NCI-H2196 (cell line): ENCODE measurements around the gene ZNF497.
A peak's percentile ranks its signal among the peaks of the same experiment; 100 is the strongest.
"Not testable (repeated sequence)": the region's sequence is repeated elsewhere in the genome, so short reads cannot be mapped to it uniquely, and the experiment has no call there.

Source experiments
- DNase-seq: peaks from one replicate; lab custom pipeline; 2025; ENCODE audit not compliant: unreplicated experiment; lab: John Stamatoyannopoulos, UW

Gene ZNF497

DNA sequence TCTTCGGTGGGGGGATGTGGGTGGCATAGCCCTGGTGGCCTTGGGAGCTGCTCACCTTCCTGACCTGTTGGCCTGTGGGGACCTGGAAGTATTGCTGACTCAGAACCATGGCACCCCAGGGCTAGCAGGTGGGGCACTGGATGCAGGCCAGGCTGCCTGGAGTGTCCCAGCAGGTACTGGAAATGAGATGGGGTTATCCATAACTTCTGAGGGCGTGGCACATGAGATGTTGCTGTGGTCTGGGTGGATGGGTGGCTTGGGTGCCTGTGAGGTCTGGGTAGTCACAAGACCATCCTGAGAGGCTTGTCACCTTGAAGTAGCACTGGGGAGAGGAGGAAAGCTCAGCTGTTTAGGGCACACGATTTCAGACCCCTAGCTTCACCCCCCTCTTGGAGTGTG is 32.3 kb upstream of the ZNF497 start:
- DNase-seq = no peak

GRCh38 chr19:58393725-58394033 is 31.1 kb upstream of the ZNF497 start:
- DNase-seq = no peak

GRCh38 chr19:58392945-58393724 is 30.6 kb upstream of the ZNF497 start:
- DNase-seq = no peak

- no peak for DNase-seq
Observed at GRCh38 chr19:58388175-58388526, 25.6 kb upstream of the ZNF497 start.

GRCh38 chr19:58387338-58388174 is 25.0 kb upstream of the ZNF497 start:
- DNase-seq = no peak

DNA sequence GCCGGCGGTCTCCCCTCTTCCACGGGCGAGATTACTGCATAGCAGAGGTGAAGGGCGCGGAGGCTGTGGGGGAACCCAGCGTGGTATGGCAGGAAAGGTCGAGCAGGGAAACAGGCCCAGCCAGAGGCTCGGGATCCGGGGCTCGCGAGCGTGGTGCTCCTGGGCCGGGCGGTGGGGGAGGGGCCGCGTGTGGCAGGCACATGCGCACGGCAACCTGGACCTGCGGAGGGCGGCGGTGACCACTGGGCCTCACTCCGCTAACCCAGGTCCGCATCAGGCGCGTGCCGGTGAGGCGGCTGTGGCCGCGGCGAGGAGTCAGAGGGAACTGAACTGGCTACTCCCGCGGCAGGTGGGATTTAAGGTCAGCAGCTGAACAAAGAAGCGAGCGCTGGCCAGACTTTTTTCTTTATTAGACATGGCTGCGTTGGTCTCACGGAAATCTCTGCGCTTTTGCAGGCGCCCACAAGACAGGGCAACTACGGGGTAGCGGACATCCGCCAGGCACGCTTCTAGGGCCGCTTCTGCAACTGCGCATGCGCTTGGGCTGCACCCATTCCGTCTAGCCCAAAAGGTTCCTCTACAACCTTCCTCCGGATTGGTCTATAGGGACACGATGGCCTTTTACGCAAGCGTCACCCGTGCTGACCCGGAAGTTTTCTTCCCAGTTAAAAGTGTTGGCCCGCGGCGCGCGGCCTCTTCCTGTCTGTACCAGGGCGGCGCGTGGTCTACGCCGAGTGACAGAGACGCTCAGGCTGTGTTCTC is 24.2 kb upstream of the ZNF497 start, which contains the start of gene RPS5:
RPS5 (plus strand) TSS at position 694 of the 762 bp plus-strand sequence. CDS start 869 bp downstream, outside the sequence.
- DNase-seq = peak; percentile 98

- DNase-seq = no peak
Observed at GRCh38 chr19:58385891-58386575, 23.5 kb upstream of the ZNF497 start.

GRCh38 chr19:58385313-58385890 is 22.9 kb upstream of the ZNF497 start:
- DNase-seq = no peak

- no peak for DNase-seq
Observed at GRCh38 chr19:58382997-58383603, 20.5 kb upstream of the ZNF497 start.

- DNase-seq = no peak
Observed at GRCh38 chr19:58381460-58382212, 19.1 kb upstream of the ZNF497 start.

GRCh38 chr19:58380662-58381459 is 18.3 kb upstream of the ZNF497 start, which contains the start of gene ZNF837:
TSS of gene ZNF837 (minus strand) at chr19:58381030. CDS start at chr19:58369332, 11,698 bp downstream.
- peak; percentile 99 for DNase-seq

GRCh38 chr19:58380037-58380661 is 17.6 kb upstream of the ZNF497 start:
- DNase-seq = no peak

DNA sequence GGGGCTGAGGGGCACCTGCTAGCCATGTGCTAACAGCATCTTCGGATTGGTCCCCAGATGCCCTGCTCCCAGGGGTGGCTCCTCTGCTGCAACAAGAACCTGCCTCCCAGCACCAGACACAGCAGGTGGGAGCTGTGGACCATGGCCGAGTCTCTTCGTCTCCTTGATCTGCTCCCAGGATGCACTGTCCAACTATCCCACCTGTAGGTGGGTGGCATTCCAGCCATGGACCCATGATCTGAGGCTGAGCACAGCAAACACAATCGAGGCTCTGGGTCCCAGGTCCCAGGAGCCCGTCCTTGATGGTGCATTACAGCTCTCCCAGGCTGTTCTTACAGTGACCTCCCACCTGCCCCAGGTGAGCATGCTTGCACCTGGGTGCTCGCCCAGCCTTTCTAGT is 16.7 kb upstream of the ZNF497 start:
- DNase-seq = no peak

- DNase-seq = not testable (repeated sequence)
Observed at GRCh38 chr19:58376724-58377123, 14.2 kb upstream of the ZNF497 start.

DNA sequence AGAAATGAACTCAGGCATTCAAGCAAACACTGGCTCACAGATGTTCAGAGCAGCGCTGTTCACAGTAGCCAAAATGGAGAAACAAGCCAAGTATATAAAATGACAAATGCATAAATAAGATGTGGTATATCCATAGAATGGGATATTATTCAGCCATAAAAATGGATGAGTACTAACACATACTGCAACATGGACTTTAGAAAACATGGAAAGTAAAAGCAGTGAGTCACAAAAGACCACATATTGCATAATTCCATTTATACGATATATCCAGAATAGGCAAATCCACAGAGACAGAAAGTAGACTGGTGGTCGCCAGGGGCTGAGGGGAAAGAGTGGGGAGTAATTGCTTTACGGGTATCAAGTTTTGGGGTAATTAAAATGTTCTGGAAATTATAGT is 11.6 kb upstream of the ZNF497 start:
- DNase-seq = no peak

DNA sequence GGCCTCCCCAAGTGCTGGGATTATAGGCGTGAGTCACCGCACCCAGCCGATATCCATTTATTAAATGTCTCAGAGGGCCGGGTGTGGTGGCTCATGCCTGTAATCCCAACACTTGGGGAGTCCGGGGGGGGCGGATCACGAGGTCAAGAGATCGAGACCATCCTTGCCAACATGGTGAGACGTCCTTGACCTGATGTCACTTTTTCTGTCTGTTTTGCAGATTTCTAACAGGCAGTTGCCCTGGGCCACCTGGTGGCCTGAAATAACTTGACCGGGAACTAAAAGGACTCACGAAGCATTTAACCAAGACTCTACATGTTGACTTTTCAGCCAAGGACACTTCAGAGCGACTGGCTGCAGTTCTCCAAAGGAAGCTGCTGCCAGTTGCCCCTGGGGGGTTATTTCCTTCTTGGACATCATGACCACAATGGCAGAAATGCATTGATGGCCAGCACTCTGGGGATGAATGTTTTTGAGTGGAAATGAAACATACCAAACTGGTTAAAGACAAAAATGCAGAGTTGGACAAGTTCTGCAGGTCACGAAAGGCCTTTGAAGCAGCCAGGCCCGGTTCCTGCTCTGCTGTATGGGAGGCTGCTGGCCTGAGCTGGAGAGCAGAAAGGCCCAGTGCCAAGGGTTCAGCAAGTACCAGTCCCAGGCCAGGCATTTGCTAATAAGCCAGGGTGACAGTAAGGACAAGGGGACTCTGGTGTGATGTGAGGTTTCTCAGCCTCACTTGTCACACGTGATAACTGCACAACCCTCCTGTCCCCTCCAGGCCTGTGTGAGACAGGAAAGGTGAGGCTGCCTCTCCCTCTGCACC is 10.0 kb upstream of the ZNF497 start:
- peak; percentile 16 for DNase-seq
